Erythroblast (primary cell): ENCODE measurements around the gene ABHD12.

ENCODE experiments used
- DNase-seq, 2 experiments: peaks; one replicate each; lab custom pipeline; 2025; lab: John Stamatoyannopoulos, UW
- GATA1 ChIP-seq: IDR thresholded peaks from 2 replicates; pipeline ENCODE4 v1.6.1; 2011; ENCODE audit warnings: low read depth, mild to moderate bottlenecking, control low read depth, low read length, moderate library complexity
- POLR2A ChIP-seq: IDR thresholded peaks from 2 replicates; pipeline ENCODE4 v1.6.1; 2011; ENCODE audit warnings: mild to moderate bottlenecking, low read length

ABHD12 gene

DNA sequence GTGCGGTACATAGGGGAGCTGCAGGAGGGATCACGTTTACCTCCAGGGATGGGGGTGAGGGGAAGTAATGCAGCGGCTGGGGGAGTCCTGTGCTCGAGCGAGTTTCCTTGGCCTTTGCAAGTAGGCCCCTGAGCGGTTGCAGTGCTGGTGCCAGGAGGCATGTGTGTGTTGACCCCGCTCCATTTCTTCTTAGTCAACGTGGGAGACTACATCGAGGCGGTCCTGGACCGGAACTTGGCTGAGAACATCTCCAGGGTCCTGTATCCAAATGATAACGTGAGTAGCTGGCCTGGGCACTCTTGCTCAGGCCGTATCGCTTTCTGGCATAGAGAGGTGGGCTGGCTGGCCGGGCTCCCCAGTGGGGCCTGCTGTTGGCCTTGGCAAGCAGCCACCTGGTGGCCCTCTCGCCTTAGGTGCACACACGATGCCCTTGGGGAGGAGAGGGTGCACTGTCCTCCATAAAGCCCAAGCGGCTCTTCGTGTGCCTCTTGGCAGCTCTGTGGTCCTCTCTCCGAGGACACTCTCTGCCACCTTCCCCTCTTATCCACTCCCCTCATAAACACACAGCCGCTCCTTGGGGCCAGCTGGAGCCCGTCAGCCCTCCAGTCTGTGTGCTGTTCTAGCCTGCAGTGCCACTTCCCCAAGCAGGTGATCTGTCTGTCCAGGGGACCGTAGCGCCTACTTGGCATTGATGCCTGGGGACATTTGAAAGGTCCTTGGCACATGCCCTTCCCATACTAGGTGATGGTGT is 113.4 kb downstream of the ABHD12 start:
- no peak for DNase-seq
- no peak for TF ChIP-seq POLR2A
- no peak for TF ChIP-seq GATA1

DNA sequence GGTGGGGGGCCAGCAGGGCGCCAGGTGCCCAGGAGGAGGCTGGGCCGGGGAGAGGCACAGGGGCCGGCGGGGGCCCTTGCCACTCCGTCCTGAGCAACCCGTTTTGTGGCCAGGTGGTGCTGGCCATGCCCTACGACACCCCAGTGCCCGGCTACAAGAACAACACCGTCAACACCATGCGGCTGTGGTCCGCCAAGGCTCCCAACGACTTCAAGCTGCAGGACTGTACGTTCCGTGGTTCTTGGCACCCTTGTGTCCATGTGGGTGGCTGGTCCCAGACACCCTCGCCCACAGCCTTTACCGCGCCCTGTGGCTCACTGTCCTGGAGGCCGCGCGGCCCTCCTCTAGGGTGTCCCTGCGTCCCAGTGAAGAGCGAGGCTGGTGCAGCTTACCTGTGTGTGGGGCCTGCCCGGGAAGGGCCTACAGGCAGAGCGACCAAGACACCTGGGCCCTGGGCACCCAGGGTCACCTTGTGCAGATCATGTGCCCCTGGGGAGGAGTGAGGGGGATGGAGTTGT is 114.0 kb downstream of the ABHD12 start:
- DNase-seq, result no peak
- TF ChIP-seq POLR2A (no peak), GATA1 (no peak)

DNA sequence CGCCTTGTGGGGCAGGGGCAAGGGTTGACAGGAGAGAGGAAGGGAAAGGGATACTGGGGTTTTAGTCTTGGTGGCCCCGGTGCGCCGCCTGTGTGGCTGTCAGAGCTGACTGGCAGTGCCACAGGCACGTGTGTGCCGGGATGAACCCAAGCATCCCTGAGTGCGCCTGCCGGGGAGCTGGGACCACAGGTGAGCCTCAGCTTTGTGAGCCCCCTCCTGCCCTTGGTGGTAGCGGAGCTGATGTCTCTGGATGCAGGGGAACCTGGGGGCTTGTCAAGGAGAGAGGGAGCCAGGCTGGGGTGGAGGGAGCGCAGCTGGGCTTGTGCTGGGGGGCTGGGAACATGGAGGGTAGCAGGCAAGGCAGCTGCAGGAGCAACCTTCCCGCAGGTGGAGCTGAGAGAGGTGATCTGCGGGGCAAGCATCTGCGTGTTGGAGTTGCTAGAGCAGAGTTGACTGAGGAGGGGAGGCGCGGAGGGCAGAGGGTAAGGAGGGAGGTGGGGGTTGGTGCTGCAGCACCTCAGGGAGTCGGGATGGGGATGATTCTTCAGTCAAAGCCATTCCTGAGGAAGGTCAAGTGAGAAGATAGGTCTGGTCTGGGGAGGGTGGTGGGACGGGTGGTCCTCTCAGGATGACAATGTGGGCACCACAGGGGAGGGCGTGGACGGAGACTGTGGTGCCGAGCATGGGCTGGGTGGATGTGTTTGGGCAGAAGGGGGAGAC is 114.7 kb downstream of the ABHD12 start:
- no peak for DNase-seq
- no peak for TF ChIP-seq GATA1
- TF ChIP-seq POLR2A, result no peak

DNA sequence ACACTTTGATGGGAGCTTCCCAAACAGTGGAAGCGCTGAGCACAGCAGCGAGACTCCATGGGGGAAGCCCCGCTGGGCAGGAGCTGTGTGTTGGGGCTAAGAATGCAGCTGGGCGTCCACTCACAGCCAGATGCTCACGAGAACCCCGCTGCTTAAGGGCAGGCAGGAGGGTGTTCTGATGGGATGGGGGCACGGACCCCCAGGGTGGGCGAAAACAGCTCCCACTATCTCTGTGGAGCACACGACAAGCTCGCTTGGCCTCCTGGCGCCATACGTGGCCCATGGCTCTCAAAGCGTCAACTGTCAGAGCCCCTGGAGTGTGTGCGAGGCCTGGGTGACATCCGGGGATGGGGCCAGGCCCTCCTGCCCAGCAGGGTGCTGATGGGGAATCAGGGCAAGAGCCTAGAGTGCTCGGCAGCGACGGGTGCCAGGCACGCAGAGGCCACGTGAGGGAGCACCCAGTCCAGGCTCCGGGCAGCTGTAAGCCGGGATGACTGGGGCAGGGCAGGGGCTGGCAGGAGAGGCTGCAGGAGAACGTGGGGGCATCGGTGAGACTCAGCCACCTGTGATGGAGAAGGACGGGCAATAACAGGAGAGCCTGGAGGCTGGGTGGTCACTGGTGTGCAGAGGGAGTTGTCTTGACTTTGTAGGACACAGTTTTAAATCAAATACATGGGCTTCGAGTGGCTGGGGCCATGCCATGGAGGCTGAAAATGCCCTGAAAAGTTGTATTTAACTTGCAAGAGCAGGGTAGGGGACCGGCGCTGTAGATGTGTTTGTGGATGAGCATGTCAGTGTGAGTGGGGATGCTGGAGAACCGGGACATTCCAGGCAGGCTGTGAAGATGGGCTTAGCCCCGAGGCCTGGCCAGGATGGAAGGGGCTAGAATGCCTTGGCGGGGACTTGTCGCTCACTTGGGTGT is 115.5 kb downstream of the ABHD12 start:
- DNase-seq, result no peak
- TF ChIP-seq GATA1 (no peak), POLR2A (no peak)

DNA sequence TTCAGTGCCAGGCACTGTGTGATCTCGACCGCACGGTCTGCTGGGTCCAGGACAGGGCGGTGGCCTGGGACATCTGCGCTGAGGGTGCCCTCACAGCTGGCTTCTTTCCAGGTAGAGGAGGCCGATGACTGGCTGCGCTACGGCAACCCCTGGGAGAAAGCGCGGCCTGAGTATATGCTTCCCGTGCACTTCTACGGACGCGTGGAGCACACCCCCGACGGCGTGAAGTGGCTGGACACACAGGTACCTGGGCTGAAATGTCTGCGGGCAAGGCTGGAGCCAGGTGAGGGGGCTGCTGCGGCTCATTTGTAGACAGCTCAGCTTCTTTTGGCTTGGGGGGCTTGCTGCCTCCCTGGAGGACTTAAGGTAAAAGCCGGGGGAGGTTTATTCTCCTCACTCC is 116.2 kb downstream of the ABHD12 start:
- no peak for TF ChIP-seq GATA1
- no peak for TF ChIP-seq POLR2A
- DNase-seq, result no peak

DNA sequence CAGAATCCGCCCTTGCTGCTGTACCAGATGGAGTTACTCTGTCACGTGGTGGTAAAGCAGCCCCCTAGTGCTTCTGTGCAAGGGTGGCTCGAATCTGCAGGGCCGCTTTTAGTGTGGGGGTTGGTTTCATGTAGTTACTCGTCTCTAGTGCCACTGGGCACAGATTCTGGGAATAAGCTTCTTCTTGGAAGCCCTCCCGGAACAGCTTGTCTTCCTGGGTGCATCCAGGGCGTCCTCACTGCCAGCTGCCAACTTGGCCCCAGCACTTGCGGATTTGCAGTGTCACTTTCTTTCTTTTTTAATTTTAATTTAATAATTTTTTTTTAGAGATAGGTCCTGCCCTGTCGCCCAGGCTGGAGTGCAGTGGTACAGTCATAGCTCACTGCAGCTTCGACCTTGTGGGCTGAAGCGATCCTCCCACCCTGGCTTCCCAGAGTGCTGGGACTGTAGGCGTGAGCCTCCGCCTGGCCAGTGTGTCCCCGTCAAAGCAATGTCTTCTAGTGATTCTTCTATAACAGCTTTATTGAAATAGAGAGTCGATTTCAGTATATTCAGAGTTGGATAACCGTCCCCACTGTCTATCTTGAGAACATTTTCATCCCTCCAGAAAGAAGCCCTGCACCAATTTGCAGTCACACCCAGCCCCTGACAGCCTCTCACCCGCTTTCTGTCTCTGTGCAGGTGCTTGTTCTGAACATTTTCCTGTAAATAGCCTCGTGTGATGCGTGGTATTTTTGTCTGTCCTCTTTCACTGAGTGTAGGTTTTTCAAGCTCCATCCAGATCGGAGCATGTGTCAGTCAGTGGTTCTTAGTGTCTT is 116.9 kb downstream of the ABHD12 start:
- DNase-seq, result no peak
- TF ChIP-seq GATA1, result no peak
- TF ChIP-seq POLR2A, result no peak

DNA sequence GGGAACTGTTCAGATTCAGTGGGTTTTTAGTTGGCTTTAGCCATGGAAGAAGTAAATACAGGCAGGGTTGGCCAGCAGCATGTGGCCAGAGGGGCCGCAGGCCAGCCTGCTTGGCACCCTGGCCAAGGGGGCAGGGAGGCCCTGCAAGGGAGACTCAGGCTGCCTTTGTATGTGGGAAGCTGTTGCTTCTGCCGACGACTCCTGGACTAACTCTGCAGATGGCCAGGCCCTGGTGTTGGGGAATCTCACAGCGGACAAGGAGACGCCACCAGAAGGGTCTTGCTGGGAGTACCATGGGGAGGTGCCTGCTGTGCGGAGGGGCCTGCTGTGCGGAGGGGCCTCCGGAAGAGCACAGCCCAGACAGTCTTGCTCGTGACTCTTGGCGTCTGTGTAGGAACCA is 117.6 kb downstream of the ABHD12 start:
- TF ChIP-seq POLR2A, result no peak
- no peak for TF ChIP-seq GATA1

DNA sequence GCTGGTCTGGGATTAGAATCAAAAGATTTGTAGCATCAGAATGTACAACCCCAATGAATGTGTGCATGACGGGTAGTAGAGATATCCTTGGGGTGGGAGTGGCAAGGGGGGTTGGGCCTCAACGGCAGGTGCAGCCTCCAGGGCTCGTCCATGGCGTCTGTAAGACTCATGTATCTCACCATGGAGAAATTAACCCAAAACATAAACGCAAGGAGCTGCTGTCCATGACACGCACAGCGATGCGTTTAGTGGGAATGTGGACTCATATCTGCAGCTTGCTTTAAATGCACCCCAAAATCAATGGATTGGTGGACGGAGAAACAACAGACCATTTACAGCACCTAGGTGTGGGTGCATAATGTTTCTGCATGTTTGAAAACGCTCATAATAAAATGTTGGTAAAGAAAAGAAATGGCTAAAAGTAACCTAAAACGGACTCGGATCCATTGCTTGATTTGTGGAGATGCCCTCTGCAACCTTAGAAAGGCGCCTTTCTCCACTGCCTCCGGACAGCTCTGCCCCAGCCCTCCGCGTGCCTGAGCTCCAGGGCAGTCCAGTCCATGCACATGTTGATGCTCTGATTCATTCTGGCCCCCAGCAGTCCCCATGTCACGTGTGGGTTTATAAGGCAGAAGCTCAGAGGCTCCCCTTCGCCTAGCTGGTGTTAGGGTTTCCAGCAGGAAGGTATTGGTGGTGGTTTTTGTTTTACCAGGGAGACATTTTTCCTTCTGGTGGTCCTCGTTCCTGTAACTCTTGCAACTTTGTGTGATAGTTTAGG is 118.2 kb downstream of the ABHD12 start:
- no peak for DNase-seq
- TF ChIP-seq POLR2A (no peak), GATA1 (no peak)

More for the DNA sequence above, 117.6 kb downstream of the ABHD12 start:
- DNase-seq, result no peak

DNA sequence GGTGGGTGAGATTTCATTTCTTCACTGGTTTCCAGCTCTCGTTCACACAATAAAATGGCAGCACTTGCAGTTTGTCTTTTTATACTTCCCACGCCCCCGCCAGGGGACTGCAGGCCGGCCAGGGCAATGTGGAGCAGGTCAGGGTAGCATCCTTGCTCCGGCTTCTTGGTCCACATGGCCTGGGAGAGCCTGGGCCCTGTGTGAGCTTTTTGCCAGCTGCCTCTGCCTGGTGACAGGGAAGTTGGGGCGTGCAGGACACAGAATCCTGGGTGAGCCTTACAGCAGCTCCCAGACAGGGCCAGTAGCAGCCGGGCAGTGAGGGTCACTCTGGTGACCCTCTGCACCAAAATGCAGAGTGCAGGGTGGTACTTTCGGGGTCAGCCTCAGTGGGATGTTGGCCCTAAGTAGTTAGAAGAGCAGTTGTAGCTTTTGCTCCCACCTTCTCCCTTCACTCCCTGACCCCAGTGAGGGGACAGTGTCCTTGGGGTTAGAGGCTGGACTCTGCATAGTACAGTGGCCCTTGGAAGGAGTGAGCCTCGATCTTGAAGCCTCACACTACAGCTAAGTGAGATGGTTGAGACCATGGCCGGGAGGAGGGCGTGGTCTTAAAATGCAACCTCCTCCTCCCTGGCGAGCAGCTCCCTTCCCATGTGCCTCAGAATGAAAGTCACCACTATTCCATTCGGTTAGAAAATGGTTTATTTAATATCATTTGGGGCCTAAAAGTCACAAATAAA is 119.0 kb downstream of the ABHD12 start:
- DNase-seq, result no peak
- TF ChIP-seq POLR2A (no peak), GATA1 (no peak)

DNA sequence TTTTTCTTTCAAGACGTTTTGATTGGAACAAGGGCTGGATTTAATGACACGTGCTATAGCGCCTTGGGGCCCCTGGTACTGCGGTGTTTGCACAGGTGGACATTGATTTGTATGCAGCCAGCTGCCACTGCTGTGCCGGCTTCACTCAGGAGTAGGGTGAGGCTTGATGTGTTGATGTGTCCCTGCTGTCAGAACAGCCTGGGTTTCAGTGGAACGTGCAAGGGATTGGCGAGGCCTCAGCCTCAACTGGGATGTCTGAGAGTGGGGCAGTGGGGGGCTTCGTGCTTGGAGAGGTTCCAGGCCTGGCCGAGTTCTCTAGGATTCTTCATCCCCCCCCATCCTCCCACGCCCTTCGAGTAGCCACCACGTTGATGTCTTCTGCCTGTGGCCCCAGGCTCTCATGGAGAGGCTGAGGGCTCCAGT is 119.8 kb downstream of the ABHD12 start:
- TF ChIP-seq POLR2A (no peak), GATA1 (no peak)
- DNase-seq, result no peak

DNA sequence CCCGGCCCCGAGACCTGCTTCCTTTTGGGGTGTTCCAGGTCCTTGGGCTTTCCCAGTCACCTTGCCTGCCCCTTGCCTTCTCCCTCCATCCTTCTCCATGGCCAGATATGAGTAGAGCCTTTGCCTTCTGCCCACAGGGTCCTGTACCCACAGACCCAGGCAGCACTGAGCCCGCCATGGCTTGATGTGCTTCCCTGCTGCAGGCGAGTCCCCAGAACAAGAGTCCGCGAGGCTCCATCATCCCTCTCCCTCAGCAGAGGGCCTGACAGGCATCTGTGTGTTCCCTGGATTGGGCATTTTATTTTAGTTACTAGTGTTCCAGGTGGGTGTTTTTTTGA is 120.8 kb downstream of the ABHD12 start:
- DNase-seq, result no peak
- TF ChIP-seq GATA1 (no peak), POLR2A (no peak)
